PC-3 (cell line): ENCODE results near the gene TLE6.

Experiments used
- CTCF ChIP-seq: fragments of 300-600 bp; sonication (generic); conservative IDR thresholded peaks from 2 replicates; pipeline ENCODE4 v1.5.1; 2017; ENCODE audit warnings: antibody characterized with exemption, low read depth, mild to moderate bottlenecking, low read length
- EZH2 ChIP-seq: fragments of 300-600 bp; sonication (generic); IDR thresholded peaks from one replicate; pipeline ENCODE4 v1.6.1; 2017; ENCODE audit warnings: antibody characterized with exemption, mild to moderate bottlenecking, low read length; ENCODE audit not compliant: unreplicated experiment
- EZH2phosphoT487 ChIP-seq: fragments of 300-600 bp; sonication (generic); IDR thresholded peaks from 2 replicates; pipeline ENCODE4 v1.6.1; 2018; ENCODE audit warnings: mild to moderate bottlenecking, antibody characterized with exemption, low read length, borderline replicate concordance

- TF ChIP-seq CTCF (no peak), EZH2 (no peak), EZH2phosphoT487 (no peak)
Observed at GRCh38 chr19:2945575-2946184, 31.7 kb upstream of the TLE6 start.
